ENCODE measurements around the gene HCAR1.
"Not testable (repeated sequence)": the region's sequence is repeated elsewhere in the genome, so short reads cannot be mapped to it uniquely, and the experiment has no call there.

Gene HCAR1

GRCh38 chr12:122730215-122731014, at the start of gene HCAR1:
Gene HCAR1, minus strand, starts transcription at chr12:122730844. Its CDS starts 505 bp downstream, at chr12:122730339.
- DNase-seq (ENCODE audit: extremely low read depth in 1 of 2, low read depth in 1 of 2): no peak

- no peak for DNase-seq (ENCODE audit: extremely low read depth in 1 of 2, low read depth in 1 of 2)
Measured at GRCh38 chr12:122757568-122757967, 26.9 kb upstream of the HCAR1 start.

GRCh38 chr12:122754790-122755189, 24.1 kb upstream of the HCAR1 start:
- no peak for DNase-seq (ENCODE audit: extremely low read depth in 1 of 2, low read depth in 1 of 2)

GRCh38 chr12:122753319-122753650, 22.6 kb upstream of the HCAR1 start:
- DNase-seq (ENCODE audit: extremely low read depth in 1 of 2, low read depth in 1 of 2): no peak

GRCh38 chr12:122752464-122753318, 22.0 kb upstream of the HCAR1 start, which contains the start of gene DENR:
Gene DENR, plus strand, starts transcription at chr12:122752824. Its CDS starts 878 bp downstream, at chr12:122753702.
- DNase-seq (ENCODE audit: extremely low read depth in 1 of 2, low read depth in 1 of 2): peak; percentile 97 to 98

- DNase-seq (ENCODE audit: extremely low read depth in 1 of 2, low read depth in 1 of 2): not testable (repeated sequence)
Measured at GRCh38 chr12:122750781-122751515, 20.3 kb upstream of the HCAR1 start.

GRCh38 chr12:122749569-122750332, 19.1 kb upstream of the HCAR1 start:
- no peak for DNase-seq (ENCODE audit: extremely low read depth in 1 of 2, low read depth in 1 of 2)

GRCh38 chr12:122747224-122748135, 16.8 kb upstream of the HCAR1 start:
- DNase-seq (ENCODE audit: extremely low read depth in 1 of 2, low read depth in 1 of 2): no peak

- no peak for DNase-seq (ENCODE audit: extremely low read depth in 1 of 2, low read depth in 1 of 2)
Measured at GRCh38 chr12:122743895-122744525, 13.4 kb upstream of the HCAR1 start.

GRCh38 chr12:122740351-122740750, 9.7 kb upstream of the HCAR1 start:
- DNase-seq (ENCODE audit: extremely low read depth in 1 of 2, low read depth in 1 of 2): no peak

- no peak for DNase-seq (ENCODE audit: extremely low read depth in 1 of 2, low read depth in 1 of 2)
Measured at GRCh38 chr12:122738571-122738970, 7.9 kb upstream of the HCAR1 start.

GRCh38 chr12:122732611-122733010, 2.0 kb upstream of the HCAR1 start:
- DNase-seq (ENCODE audit: extremely low read depth in 1 of 2, low read depth in 1 of 2): no peak

- DNase-seq (ENCODE audit: extremely low read depth in 1 of 2, low read depth in 1 of 2): no peak
Measured at GRCh38 chr12:122732170-122732569, 1.5 kb upstream of the HCAR1 start.

- DNase-seq (ENCODE audit: extremely low read depth in 1 of 2, low read depth in 1 of 2): no peak
Measured at GRCh38 chr12:122729583-122730214, 945 bp downstream of the HCAR1 start.

GRCh38 chr12:122726080-122726558, 4.5 kb downstream of the HCAR1 start:
- no peak for DNase-seq (ENCODE audit: extremely low read depth in 1 of 2, low read depth in 1 of 2)

- no peak for DNase-seq (ENCODE audit: extremely low read depth in 1 of 2, low read depth in 1 of 2)
Measured at GRCh38 chr12:122725452-122726079, 5.1 kb downstream of the HCAR1 start.

- DNase-seq (ENCODE audit: extremely low read depth in 1 of 2, low read depth in 1 of 2): no peak
Measured at GRCh38 chr12:122724641-122725243, 5.9 kb downstream of the HCAR1 start.

Data from activated CD8-positive, alpha-beta memory T cell treated with anti-CD3 and anti-CD28 coated beads for 1 hour (primary cell).